GM20000 (cell line): ENCODE results near the gene SMYD3.

Source experiments
- DNase-seq: peaks from one replicate; pipeline ENCODE4 v3.0.0; 2012; ENCODE audit warnings: low spot score
- TF ChIP-seq, protein P1 (sequence below): IDR thresholded peaks from 2 replicates; pipeline ENCODE4 v1.5.1; 2012; ENCODE audit warnings: mild to moderate bottlenecking, control low read depth; ENCODE audit errors: extremely low read depth, missing control alignments

Gene SMYD3

DNA sequence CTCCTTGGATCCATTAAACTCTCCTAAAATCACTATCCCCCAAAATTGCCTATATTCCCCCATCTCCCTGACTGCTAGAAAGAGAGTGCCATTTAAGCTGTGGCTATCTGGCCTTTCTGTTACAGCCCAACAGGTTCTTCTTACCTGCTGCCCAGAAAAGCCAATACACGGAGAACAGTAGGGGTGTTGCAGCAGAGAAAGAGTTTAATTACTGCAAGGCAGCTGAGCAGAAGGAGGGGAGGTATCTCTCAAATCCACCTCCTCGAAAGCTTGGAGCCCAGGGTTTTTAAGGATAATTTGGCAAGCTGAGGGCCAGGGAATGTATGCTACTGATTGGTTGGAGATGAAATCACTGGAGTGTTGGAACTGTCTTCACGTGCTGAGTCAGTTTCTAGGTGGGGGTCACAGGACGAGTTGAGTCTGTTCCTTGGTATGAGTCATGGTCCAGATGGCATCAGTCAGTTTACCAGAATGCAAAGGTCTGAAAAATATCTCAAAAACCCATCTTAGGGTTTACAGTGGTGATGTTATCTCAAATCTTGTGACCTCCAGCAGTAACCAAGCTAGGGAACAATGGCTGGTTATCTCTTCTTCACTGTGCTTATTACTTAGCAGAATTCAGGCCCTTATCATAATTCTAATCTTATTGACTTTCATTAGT lies 89.8 kb downstream of the SMYD3 start:
- no peak for DNase-seq
- TF ChIP-seq, protein P1, sequence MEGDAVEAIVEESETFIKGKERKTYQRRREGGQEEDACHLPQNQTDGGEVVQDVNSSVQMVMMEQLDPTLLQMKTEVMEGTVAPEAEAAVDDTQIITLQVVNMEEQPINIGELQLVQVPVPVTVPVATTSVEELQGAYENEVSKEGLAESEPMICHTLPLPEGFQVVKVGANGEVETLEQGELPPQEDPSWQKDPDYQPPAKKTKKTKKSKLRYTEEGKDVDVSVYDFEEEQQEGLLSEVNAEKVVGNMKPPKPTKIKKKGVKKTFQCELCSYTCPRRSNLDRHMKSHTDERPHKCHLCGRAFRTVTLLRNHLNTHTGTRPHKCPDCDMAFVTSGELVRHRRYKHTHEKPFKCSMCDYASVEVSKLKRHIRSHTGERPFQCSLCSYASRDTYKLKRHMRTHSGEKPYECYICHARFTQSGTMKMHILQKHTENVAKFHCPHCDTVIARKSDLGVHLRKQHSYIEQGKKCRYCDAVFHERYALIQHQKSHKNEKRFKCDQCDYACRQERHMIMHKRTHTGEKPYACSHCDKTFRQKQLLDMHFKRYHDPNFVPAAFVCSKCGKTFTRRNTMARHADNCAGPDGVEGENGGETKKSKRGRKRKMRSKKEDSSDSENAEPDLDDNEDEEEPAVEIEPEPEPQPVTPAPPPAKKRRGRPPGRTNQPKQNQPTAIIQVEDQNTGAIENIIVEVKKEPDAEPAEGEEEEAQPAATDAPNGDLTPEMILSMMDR, result no peak

DNA sequence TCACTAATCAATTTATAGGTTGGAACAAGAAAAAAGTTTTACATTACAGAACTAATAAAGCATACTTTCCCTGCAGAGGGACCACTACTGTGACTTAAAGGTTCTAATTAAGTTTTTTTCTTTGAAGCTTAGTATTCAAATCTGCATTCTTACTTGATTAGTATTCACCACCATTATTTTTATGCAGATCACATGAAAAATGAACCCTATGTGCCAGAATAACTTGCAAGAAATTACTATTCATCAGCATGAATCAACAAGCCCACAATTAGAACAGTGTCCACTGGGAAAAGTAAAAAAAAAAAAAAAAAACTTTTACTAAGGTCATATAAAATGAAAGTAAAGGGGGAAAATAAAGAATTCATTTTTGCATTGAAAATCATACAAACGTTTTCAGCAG lies 90.8 kb downstream of the SMYD3 start:
- TF ChIP-seq, protein P1, result no peak

DNA sequence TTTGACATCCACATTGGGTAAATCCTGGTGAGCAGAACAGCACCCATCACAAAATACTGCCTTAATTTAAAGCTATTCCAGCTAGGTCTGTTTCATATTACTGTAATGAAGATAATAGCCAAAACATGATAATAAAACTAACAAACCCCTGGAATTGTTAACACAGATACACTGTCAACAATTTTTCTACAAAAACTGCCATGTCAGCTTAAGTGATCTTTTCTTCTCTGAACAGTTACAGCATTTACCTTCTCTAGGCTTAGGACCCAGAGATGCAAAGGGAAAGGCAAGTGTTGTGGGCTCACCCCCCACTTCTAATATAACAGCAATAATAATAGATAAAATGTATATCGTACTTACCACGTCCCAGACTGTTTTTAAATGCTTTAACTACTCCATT lies 92.1 kb downstream of the SMYD3 start:
- no peak for DNase-seq
- TF ChIP-seq, protein P1, result no peak

More for the DNA sequence above, 90.8 kb downstream of the SMYD3 start:
- no peak for DNase-seq

DNA sequence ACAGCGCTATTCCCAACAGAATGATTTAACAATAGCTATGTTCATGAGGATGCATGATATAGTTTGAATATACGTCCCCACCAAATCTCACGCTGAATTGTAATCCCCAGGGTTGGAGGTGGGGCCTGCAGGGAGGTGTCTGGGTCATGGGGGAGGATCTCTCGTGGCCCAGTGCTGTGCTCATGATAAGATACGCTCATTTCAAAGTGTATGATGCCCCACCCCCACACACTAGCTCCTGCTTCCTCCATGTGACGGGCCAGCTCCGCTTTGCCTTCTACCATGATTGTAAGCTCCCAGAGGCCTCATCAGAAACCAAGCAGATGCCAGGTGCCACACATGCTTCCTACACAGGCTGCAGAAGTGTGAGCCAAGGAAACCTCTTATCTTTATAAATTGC lies 93.6 kb downstream of the SMYD3 start:
- no peak for DNase-seq
- TF ChIP-seq, protein P1, result no peak

DNA sequence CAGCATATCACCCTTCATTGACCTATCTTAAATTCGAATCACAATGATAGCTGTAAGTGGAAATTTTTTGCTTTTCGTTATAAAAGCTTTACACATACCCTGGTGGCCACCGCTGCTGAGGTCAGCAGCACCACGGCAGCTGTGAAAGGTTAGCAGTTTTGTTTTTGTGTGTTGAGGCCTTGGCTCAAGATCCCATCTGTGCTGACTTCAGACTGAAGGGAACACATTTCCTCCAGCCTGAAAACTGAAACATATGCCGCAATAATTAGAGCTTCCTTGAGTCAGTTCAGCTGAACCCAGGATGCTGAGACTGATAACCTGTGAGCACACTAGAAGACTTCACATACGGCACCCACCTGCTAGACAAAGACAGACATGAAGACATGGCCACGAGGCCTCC lies 103.0 kb downstream of the SMYD3 start:
- DNase-seq, result no peak
- TF ChIP-seq, protein P1, result no peak

DNA sequence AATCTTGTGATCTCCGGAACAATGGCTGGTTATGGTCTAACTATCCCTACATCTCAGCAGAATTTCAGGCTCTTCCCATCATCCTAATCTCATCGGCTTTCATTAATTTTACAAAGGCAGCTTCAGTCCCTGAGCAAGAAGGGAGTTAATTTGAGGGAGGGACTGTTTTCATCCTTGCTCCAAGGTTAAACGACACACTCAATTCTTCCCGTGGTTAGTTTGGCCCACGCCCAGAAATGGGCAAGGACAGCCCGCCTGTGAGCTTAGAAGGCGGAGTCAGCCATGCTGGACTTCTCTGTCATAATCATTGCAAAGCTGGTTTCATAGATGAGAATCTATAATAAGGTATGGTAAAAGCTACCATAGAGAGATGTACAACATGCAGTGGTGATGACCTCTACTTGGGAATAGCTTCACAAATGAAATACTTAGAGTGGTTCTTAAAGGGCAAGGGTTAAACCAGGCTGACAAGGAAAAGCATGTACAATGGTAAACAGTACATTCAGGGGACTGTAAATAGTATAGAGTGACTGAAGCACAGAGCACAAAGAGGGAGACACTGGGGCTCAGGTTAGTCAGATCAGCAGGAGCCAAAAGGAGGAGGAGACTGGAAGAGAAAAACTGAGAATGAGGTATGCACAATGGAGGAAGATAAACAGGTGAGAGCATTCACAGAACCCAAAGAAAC lies 108.8 kb downstream of the SMYD3 start:
- DNase-seq, result no peak
- TF ChIP-seq, protein P1, result no peak

DNA sequence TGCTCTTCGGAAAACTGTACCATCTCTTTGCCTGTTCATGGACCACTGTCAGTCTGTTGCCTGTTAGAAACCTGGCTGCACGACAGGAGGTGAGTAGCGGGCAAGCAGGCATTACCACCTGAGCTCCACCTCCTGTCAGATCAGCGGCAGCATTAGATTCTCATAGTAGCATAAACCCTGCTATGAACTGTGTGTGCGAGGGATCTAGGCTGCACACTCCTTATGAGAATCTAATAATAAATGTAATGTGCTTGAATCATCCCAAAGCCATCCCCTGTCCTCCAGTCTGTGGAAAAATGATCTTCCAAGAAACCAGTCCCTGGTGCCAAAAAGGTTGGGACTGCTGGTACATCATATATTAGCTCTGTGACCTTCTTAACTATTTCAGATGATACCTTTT lies 110.0 kb downstream of the SMYD3 start:
- no peak for DNase-seq
- TF ChIP-seq, protein P1, result no peak
